Measurements from ENCODE around the gene HOXC11.

DNA sequence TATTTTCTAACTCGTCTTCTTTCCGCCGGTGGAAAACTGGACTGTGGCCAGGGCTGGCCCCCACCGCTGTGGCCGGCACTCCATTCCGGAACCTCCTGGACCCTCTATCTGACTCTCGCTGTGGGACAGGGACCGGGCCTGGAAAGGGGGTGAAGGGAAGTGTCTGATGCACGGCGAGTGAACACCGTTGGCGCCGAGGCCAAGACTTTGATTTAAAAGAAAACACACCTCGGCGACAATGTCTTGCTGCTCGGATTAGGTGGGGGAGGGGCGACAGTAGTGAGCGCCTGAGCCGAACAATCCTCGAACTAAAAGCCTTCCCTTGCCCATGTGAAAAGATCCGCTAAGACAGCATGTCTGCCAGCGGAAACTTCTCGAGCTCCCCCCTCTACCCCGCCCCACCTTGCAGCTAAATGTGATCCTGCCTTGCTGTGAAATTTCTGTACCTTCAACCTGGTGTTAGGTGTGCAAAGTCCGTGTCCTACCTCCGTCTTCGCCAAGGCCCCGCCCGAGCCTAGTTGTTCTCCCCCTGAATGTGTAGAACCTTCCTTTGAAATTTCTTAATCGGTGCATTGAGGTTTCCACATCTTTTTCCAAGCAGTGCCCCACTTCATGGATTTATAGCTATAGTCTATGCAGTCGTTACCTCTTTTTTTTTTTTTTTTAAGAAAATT lies 2.7 kb downstream of the HOXC11 start:
- no peak for TF ChIP-seq POLR2AphosphoS5 (IDR thresholded peaks at IDR 0.05)
- TF ChIP-seq CTCF (IDR thresholded peaks at IDR 0.05): no peak
- TF ChIP-seq POLR2A (IDR thresholded peaks at IDR 0.05): no peak

Data from prostate gland (tissue), 2 donors.